NCI-H748 treated with DMSO at 0.1 percent for 48 hours (cell line): Measurements from ENCODE around the gene EZH2.

Experiments
- DNase-seq: peaks from one replicate; lab custom pipeline; 2025; lab: John Stamatoyannopoulos, UW

Gene EZH2

DNA sequence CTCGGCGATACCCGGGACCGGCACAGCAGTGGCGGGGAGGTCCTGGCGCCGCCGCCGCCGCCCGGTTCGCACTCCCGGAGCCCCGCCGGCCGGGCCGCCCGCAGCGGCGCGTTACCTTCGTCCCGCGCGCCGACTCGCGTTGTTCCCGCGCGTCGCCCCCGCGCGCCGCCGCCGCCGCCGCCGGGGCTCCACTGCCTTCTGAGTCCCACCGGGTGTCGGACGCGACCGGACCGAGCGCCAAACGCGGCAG, at the start of gene EZH2:
EZH2 (minus strand) TSS at position 243 of the 250 bp plus-strand sequence. CDS start 36,993 bp downstream, outside the sequence.
- DNase-seq: no peak

DNA sequence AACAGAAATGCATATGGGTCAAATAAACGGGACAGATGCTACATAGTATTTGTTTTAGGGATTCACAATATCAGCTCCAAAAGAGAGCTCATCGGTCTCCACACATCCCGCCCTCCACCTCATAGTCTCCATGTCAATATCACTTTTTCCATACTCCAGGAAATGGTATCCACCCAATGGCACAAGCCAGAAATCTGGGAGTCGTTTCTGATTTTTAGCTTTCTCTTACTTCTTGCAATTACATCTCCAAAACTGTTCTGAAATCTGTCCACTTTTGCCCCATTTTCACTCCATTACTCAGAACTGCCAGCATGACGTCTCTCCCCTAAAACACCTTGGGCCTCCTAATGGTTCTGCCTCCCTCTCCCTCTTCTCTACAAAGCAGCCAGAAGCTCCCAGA, 47.4 kb upstream of the EZH2 start:
- DNase-seq: no peak

DNA sequence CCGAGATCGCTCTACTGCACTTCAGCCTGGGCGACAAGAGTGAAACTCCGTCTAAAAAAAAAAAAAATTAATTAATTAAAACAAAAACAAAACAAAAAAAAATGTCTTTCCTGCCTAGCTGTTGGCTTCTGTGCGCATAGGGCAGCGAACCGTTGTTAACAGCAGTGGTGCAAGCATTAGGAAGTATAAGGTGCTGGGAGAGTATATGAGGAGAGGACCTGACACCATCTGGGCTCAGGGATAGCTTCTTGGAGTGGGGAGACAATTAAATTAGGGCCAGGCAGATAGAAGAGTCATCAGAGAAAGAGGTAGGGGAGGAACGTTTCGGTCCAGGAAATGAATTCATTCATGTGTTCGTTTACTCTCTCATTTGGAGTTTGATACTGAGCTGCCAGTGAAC, 46.2 kb upstream of the EZH2 start:
- DNase-seq: no peak

DNA sequence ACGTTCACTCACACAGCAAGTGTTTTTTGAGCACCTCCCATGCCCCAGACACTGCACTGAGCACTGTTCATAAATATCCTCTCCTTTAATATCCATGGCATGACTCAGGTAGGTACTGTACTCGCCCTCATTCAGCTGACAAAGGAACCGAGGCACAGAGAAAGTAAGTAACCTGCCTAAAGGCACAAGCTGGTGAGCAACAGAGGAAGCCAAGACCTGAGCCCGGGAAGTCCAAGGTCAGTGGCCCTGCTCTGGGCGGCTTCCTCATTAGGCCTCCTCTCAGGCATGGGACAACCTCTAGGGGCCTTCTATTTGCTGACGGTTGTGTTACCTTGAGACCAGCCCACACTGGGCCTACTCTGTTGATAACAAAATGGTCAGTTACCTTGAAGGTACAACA, 45.1 kb upstream of the EZH2 start:
- DNase-seq: no peak

DNA sequence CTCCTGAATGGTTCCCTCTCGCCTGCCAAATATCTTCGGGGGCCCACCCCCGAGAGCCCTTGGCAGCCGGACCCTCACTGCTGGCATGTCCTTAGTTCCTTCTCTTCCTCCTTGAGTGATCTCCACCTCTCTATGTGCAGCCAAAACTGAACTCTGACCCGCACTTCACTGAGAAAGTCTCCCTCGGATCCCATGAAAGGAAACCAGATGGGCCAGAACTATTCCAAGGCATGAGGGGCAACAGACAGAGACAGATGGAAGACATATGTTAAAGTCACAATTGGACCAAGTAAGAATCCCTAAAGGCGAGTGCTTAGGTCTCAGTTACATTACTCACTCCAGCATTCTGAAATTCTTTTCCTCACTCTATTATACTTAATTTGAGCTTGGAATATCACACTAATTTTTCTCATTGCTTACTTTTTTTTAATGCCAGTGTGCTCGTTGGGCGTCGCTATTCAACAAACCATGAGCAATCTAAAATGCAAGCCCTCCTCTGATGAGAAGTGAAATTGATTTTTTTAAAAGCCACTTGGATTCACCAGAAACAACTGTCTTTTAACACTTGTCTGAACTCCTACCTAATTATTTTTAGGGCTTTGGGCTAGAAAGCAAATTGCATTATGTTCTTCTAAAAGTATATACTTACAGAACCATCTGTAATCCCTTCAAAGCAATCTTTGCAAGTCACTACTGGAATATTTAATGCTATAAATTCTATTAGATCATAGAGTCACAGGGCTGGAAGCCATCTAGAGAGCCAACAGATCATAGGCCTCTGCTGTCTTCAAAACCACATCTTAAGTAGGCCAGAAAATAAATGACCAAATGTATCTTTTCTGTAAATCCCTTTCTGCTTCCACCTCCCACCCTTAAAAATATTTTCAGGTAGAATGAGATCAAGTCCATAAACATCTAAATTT, 43.3 kb upstream of the EZH2 start:
- no peak for DNase-seq

DNA sequence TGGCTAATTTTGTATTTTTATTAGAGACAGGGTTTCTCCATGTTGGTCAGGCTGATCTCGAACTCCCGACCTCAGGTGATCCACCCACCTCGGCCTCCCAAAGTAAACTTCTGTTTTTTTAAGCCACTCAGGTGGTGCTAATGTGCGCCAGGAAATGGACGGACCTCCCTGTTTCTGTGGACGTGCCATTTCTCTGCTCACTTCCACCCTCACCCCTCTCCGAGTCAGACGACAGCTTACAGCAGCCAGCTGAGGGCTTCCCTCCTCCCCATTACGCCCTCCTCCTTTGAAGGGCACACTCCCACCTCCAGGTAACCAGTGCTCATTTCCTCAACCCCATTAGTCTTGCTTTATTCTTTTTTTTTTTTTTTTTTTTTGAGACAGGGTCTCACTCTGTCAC, 41.7 kb upstream of the EZH2 start:
- DNase-seq: no peak

DNA sequence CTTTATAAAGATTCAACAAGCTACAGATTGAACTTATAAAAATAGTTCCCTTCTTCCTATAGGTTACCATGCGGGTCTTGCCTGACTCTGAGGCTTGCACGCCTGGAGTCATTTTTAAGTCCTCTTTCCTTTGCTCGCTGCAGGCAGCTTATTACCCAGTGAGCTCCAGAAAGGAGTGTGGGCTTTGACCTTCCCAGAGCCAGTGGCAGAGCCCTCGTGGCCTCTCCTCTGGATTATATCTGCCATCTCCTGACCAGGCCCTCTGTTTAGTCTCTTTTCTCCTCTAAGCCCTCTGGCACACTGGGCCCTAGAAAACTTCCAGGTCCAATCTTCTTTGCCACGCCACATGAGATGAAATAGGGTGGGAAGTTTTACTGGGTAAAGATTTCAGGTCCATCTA, 39.9 kb upstream of the EZH2 start:
- DNase-seq: no peak

DNA sequence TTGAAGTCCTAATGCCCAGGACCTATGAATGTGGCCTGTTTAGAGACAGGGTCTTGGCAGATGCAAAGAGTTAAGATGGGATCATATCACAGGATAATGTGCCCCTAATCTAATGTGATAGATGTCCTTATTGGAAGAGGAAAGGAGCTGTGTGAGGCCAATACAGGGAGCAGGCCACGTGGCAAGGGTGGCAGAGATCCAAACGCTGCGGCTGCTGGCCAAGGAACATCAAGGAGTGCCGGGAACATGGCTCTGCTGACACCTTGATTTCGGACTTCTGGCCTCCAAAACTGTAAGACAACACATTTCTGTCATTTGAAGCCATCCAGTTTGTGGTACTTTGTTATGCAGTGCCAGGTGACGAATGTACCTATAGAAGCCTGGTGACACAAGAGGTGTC, 37.7 kb upstream of the EZH2 start:
- no peak for DNase-seq

DNA sequence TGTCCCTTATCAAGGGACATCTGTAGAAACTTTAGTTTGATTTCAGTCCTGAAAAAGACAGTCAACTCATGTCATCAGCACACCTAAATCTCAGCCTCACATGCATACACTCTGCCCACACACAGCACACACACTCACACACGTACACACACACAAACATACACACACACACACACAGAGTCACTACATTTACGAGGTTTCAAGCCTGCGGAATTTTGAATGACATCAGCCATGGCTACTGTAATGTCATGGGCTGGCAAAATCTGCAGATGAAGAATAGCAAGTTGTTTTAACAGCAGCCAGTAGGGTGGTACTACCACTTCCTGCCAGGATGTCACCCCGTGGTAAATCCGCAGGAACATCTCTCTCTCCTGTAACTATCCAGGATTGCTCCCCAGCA, 37.1 kb upstream of the EZH2 start:
- no peak for DNase-seq

DNA sequence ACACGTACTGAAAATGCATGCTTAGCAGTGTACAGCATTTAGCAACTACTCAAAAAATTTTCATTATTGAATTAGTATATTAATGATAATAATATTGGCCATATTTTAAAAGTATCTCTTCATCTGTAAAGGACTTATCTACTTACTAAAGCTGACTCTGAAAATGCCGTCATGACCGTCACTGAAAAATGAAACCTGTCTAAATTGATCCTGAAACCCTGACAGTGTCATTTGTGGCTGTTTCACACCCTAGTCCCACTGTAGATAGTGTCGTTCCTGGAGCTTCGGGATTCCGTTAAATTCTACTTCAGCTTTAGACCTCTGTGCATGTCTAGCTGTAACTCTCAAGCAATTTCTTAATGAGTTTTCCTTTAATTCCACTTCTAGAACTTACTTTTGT, 35.8 kb upstream of the EZH2 start:
- DNase-seq: no peak

DNA sequence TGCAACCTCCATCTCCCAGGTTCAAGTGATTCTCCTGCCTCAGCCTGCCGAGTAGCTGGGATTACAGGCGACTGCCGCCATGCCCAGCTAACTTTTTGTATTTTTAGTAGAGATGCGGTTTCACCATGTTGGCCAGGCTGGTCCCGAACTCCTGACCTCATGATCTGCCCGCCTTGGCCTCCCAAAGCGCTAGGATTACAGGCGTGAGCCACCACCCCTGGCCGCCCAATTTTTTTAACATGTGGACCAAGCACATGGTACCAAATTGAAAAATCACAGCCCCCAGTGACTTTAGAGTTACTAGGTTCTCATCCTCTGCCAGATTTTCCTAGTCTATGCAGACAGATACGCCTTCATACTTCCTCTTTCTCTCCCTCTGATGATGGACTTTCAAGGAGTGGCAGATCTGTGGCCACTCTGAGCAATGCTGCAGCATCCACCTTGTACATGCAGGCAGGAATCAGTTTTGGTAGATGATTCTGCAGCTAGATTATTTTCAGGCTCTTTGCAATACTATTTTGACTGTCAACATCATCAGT, 34.0 kb upstream of the EZH2 start:
- DNase-seq: no peak

DNA sequence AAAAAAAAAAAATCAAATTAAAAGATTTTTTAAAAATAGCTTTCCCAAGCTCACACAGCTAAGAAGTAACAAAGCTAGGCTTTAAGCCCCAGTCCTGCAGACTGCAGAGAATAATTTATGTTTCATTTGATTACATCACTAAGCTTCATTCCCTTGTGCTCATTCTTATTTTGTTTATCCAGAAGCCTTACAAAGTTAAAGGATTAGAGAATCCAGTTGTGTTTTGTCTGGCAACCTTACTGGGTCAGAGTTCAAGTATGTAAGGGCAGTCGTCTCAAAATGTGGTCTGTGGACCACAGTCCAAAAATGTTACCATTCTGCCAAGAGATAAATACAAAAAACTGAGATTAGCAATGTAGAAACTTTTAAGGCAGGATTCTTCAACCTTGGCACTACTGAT, 32.1 kb upstream of the EZH2 start:
- no peak for DNase-seq

DNA sequence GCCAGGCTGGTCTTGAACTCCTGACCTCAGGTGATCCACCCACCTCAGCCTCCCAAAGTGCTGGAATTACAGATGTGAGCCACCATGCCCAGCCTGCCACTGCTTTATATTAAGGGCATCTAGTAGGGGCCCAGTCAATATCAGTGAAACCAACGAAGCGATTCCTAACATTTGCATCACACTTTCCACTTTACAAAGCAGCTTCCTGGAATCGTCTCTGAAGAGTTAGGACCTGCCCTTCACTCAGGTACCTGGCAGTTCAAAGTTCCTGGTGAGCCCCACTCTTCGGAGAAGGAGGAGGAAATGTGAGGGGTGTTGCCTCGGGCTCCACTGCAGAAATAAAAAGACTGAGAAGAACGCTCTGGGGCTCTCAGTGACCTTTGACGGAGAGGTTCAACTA, 31.1 kb upstream of the EZH2 start:
- DNase-seq: no peak

DNA sequence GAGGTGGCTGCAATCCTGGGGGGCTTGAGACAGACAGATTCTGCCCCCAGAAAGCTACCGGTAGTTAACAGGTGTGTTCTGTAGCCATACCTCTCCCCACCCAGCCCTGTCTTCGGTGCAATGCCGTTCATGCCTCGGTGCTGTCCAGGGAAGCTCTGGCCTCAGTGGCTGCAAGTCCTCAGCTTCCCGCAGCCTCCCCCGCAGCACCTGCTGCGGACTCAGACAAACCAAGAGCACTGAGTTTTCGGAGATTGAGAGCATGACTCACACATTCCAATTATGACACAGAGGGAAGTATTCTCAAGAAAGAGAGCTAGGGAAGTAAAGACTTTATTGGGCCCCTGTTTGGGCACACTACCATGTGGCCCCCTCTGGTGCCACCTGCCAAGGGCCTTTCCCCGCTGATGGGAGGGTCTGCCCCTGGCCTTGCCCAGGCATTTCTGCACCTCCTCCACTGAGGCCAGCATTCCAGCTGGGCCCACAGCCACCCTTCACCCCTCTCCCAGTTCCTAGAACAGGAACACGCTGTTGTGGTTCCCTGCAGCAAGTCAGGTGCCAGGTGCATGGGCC, 30.2 kb upstream of the EZH2 start:
- no peak for DNase-seq

DNA sequence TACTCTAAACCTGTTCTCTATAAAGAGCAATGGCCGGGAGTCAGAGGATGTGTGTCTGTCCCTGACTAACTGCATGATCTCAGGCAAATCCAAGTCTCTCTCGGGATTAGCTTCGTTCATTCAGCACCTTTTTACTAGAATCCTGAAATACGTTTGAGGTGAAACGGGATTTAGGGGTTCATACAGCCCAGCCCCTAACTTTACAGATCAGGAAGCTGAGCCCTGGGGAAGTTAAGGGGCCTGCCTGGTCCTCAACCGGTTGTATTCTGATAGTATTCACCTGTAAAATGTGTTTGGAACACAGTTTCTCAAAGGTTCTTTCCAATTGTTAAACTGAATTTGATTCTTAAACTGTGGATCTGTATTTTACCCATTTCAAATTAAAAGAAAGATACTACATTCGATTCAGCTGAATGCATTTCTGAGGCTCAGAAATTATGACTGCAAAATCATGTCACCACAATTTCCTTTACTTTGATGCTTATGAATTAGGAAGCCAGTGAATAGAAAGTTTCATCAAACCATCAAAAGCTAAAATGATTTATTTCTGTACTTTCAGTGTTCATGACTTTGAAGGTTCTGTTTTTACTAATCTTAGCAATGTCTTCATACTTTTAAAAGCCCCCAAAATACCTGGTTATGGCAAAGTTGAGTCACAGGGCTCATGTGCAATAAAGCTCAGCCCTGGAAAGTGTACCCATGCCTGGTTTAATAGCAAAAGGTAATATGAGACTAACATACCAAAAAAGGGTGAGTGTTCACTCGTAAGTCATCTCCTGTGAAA, 28.9 kb upstream of the EZH2 start:
- DNase-seq: no peak

DNA sequence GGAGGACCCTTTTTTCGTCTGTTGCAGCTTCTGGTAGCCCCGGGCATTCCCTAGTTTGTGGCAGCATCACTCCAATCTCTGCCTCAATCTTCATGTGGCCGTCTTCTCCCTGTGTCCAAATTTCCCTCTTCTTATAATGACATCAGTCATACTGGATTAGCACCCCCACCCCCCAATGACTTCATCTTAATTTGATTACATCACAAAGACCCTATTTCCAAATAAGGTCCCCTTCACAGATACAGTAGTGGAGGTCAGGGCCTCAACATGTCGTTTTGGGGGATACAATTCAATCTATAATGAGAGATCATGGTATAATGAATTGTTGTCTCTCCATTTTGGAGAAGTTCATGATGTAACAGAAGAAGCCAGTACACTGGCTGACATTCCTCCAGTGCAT, 28.1 kb upstream of the EZH2 start:
- no peak for DNase-seq

DNA sequence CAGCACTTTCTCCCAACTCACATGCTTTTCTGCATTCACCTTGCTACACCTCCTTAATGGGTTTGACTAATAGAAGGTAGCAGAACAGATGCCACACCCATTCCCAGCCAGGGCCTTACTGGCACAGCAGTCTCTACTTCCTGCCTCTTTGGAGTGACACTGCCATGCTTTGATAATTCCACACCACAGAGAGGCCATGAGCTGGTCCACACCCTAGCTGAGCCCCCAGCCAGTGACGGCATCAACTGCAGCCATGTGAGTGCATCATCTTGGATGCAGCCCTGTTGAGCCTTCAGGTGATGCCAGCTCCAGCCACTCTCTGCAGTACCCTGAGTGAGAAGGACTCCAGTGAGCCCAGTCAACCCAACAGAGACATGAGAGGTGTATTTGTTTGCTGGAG, 27.5 kb upstream of the EZH2 start:
- DNase-seq: no peak

DNA sequence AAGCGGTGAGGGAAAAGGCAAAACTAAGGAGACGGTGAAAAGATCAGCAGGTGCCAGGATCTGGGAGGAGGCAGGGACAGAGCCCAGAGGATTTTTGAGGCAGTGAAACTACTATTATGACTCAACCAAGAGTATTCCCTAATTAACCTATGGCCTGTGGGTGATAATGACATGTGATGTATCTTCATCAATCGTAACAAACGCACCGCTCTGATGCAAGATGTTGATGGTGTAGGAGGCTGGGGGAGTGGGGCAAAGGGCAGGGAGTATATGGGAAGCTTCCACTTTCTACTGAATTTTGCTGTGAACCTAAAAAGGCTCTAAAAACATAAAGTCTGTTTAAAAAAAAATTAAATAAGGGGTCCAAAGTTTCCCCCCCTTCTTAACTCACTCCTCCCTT, 25.5 kb upstream of the EZH2 start:
- no peak for DNase-seq

DNA sequence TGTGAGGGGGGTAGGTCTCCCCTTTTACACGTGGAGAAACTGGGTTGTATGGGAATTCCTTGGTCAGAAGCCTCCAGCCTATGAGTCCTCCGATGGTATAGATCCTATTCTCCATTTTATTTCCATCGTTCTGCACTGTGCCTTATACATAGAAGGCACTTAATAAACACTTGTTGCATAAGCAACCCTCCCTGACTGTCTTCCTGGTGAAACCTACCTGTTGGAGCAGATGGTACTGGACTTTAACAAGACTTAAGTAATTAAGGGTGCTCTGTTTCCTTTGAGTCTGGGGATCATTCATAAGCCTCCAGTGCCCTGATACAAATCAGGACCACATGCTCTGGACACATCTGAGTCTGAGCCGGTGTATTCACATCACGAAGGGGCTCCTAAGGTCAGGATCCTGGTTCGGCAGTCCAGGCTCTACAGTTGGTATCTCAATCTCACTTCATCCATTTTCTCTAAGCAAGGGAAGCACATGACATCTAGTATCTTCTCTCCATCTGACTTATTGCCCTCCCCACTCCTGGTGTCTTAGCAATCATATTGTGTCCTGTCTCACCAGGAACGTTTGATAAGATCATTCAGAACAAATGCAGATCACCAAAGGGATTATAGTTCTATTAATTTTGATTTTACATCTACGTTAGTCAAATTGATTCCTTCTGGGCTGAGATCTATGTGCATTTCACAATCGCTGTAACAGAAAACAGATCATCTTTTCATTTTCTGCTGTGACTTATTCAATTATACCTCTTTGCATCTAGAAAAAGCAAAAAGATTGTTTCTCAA, 22.8 kb upstream of the EZH2 start:
- no peak for DNase-seq

DNA sequence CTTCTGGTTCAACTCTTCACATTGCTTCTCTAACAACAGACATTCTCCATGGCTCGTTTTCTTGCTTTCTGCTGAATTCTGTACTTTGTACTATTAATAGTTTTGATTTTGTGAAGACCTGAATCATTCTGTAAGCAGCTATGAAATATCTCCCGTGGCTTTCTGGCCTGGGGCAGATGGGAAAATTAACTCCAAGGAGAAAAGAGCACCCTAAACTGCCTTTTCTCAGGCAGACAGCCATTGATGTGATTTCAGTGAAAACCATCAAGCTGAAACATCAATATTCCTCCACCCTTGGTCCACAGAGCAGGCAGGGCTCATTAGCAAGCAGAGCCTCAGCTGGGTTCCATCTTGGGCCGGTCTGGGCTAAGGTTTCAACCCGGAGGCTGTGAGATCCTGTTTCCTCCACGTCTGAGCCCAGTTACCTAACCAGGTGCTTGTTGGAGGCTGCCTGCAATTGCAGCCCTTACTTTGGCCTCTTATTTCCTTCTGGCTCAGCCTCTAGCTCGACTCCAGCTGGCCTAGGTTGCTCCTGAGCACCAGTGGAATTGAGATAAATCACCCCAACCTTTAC, 21.1 kb upstream of the EZH2 start:
- no peak for DNase-seq

DNA sequence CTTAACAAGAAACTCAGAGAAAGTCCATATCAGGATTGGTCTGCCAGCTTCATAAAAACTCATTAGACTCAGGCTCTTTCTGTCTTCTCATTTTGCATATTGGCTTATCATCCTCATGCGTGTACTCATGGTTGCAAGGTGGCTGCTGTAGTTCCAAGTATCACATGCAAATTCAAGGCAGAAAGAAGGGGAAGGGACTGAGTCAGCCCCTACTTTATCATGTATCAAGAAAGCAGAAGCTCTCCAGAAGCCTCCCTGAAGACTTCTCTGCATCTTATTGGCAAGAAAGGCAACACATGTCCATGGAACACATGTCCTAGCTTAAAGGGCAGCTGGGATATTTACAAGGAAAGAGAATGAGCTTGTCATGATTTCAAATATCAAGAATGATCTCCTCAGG, 19.4 kb upstream of the EZH2 start:
- no peak for DNase-seq

DNA sequence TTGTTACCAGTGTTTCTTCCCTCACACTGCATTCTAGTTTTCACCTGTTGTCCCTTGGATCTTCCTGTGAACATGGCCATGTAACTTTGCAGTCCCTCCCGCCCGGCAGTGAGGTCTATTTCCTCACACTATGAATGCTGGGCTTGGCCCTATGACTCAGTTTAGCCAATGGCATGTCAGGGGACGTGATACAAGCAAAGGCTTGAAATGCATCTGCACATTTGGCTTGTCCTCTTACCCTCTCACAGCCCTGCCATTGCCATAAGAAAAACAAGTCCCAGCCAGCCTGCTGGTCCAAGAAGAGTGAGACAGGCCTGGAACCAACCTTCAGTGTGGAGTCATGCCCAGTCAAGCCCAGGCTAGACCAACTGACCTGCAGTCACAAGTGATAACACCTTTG, 17.1 kb upstream of the EZH2 start:
- no peak for DNase-seq
